Neutrophil (primary cell): ENCODE measurements around the gene BAIAP2L2.

Experiments
- H3K27ac ChIP-seq: fragments of 200-600 bp; sonication (generic); 2 replicates; pipeline ENCODE4 v1.5.1; 2016; ENCODE audit warnings: mild to moderate bottlenecking, moderate library complexity
- H3K27me3 ChIP-seq: fragments of 200-600 bp; sonication (generic); 2 replicates; pipeline ENCODE4 v1.6.0; 2016; ENCODE audit warnings: mild to moderate bottlenecking
- H3K36me3 ChIP-seq: fragments of 200-600 bp; sonication (generic); 2 replicates; pipeline ENCODE4 v1.5.1; 2017
- H3K4me1 ChIP-seq, 2 experiments: fragments of 200-600 bp in 1 of 2; sonication (generic) in 1 of 2; 1 replicate in 1 of 2; 2 replicates in 1 of 2; pipeline versions ENCODE4 v1.5.1 to v1.6.1; 2013 to 2016; ENCODE audit warnings: low read depth in 1 of 2, low read length in 1 of 2, mild to moderate bottlenecking in 1 of 2, moderate library complexity in 1 of 2; ENCODE audit not compliant: control insufficient read depth in 1 of 2, insufficient read depth in 1 of 2
- H3K4me3 ChIP-seq, 2 experiments: fragments of 200-600 bp in 1 of 2; sonication (generic) in 1 of 2; 1 replicate in 1 of 2; 2 replicates in 1 of 2; pipeline ENCODE4 v1.5.1; 2013 to 2016; ENCODE audit warnings: low read depth in 1 of 2, low read length in 1 of 2, mild to moderate bottlenecking in 1 of 2, moderate library complexity in 1 of 2
- H3K9me3 ChIP-seq: fragments of 200-600 bp; sonication (generic); 2 replicates; pipeline ENCODE4 v1.5.1; 2016
- CTCF ChIP-seq: fragments of 200-600 bp; sonication (generic); IDR thresholded peaks from 2 replicates; pipeline ENCODE4 v1.5.1; 2016; ENCODE audit warnings: antibody characterized with exemption

The BAIAP2L2 gene

GRCh38 chr22:38068641-38069371 lies 41.7 kb downstream of the BAIAP2L2 start:
- no peaks in the 10 kb centered on the region for H3K4me1 ChIP-seq
- H3K9me3 ChIP-seq, result no peaks in the 10 kb centered on the region
- no peak overlapping the region for H3K4me3 ChIP-seq
- no peaks in the 10 kb centered on the region for H3K27me3 ChIP-seq
- no peak for TF ChIP-seq CTCF
- H3K36me3 ChIP-seq, result peaks cover 98% of the 10 kb centered on the region
- H3K27ac ChIP-seq, result no peak overlapping the region

GRCh38 chr22:38067761-38068360 lies 42.6 kb downstream of the BAIAP2L2 start:
- Histone ChIP-seq H3K36me3 (peaks cover 91% of the 10 kb centered on the region), H3K9me3 (no peaks in the 10 kb centered on the region), H3K4me1 (no peaks in the 10 kb centered on the region), H3K27me3 (no peaks in the 10 kb centered on the region), H3K4me3 (no peak overlapping the region), H3K27ac (no peak overlapping the region)
- no peak for TF ChIP-seq CTCF

- H3K4me1 ChIP-seq, result no peaks in the 10 kb centered on the region
- no peak overlapping the region for H3K4me3 ChIP-seq
- no peaks in the 10 kb centered on the region for H3K27me3 ChIP-seq
- peaks cover 89% of the 10 kb centered on the region for H3K36me3 ChIP-seq
- no peak for TF ChIP-seq CTCF
- H3K27ac ChIP-seq, result no peak overlapping the region
- H3K9me3 ChIP-seq, result no peaks in the 10 kb centered on the region
These were observed 43.5 kb downstream of the BAIAP2L2 start for GRCh38 chr22:38067028-38067415.

GRCh38 chr22:38066381-38067027 lies 44.0 kb downstream of the BAIAP2L2 start:
- no peak overlapping the region for H3K27ac ChIP-seq
- H3K4me3 ChIP-seq, result no peak overlapping the region
- H3K9me3 ChIP-seq, result no peaks in the 10 kb centered on the region
- TF ChIP-seq CTCF, result no peak
- no peaks in the 10 kb centered on the region for H3K27me3 ChIP-seq
- no peaks in the 10 kb centered on the region for H3K4me1 ChIP-seq
- H3K36me3 ChIP-seq, result peaks cover 84% of the 10 kb centered on the region

GRCh38 chr22:38065539-38065938 lies 44.9 kb downstream of the BAIAP2L2 start:
- Histone ChIP-seq H3K36me3 (peaks cover 75% of the 10 kb centered on the region), H3K4me1 (no peaks in the 10 kb centered on the region), H3K9me3 (no peaks in the 10 kb centered on the region)

More at GRCh38 chr22:38065539-38065938, 44.9 kb downstream of the BAIAP2L2 start:
- no peak for TF ChIP-seq CTCF
- Histone ChIP-seq H3K27ac (no peak overlapping the region), H3K4me3 (no peak overlapping the region), H3K27me3 (no peaks in the 10 kb centered on the region)
